ENCODE results near the gene AFG3L2.

The AFG3L2 gene

GRCh38 chr18:12329125-12329698 is 47.8 kb downstream of the AFG3L2 start:
- H3K27ac ChIP-seq, result no peak overlapping the region
- no peaks in the 10 kb centered on the region for H3K9me3 ChIP-seq
- peaks cover 31% of the 10 kb centered on the region for H3K36me3 ChIP-seq
- no peaks in the 10 kb centered on the region for H3K27me3 ChIP-seq
- H3K4me1 ChIP-seq (ENCODE audit: control insufficient read depth in 1 of 2, insufficient read depth in 1 of 2, low read depth in 1 of 2, low read length in 1 of 2), result no peaks in the 10 kb centered on the region
- no peak overlapping the region for H3K4me3 ChIP-seq (ENCODE audit: low read depth in 1 of 2, low read length in 1 of 2)
- TF ChIP-seq CTCF (IDR thresholded peaks at IDR 0.05), result no peak

- no peak for TF ChIP-seq CTCF (IDR thresholded peaks at IDR 0.05)
- H3K27me3 ChIP-seq, result no peaks in the 10 kb centered on the region
- H3K4me1 ChIP-seq (ENCODE audit: control insufficient read depth in 1 of 2, insufficient read depth in 1 of 2, low read depth in 1 of 2, low read length in 1 of 2), result no peaks in the 10 kb centered on the region
- no peak overlapping the region for H3K27ac ChIP-seq
- H3K36me3 ChIP-seq, result peaks cover 24% of the 10 kb centered on the region
- no peaks in the 10 kb centered on the region for H3K9me3 ChIP-seq
- H3K4me3 ChIP-seq (ENCODE audit: low read depth in 1 of 2, low read length in 1 of 2), result no peak overlapping the region
These were observed 48.7 kb downstream of the AFG3L2 start for GRCh38 chr18:12328179-12328823.

GRCh38 chr18:12327510-12328178 is 49.4 kb downstream of the AFG3L2 start:
- Histone ChIP-seq H3K27me3 (no peaks in the 10 kb centered on the region), H3K4me3 (ENCODE audit: low read depth in 1 of 2, low read length in 1 of 2) (no peak overlapping the region), H3K4me1 (ENCODE audit: control insufficient read depth in 1 of 2, insufficient read depth in 1 of 2, low read depth in 1 of 2, low read length in 1 of 2) (no peaks in the 10 kb centered on the region), H3K27ac (no peak overlapping the region), H3K36me3 (peaks cover 24% of the 10 kb centered on the region), H3K9me3 (no peaks in the 10 kb centered on the region)
- no peak for TF ChIP-seq CTCF (IDR thresholded peaks at IDR 0.05)

- Histone ChIP-seq H3K27me3 (no peaks in the 10 kb centered on the region), H3K4me1 (ENCODE audit: control insufficient read depth in 1 of 2, insufficient read depth in 1 of 2, low read depth in 1 of 2, low read length in 1 of 2) (no peaks in the 10 kb centered on the region), H3K27ac (no peak overlapping the region), H3K9me3 (no peaks in the 10 kb centered on the region), H3K36me3 (peaks cover 24% of the 10 kb centered on the region), H3K4me3 (ENCODE audit: low read depth in 1 of 2, low read length in 1 of 2) (no peak overlapping the region)
- no peak for TF ChIP-seq CTCF (IDR thresholded peaks at IDR 0.05)
These were observed 50.1 kb downstream of the AFG3L2 start for GRCh38 chr18:12326711-12327460.

- Histone ChIP-seq H3K27me3 (no peaks in the 10 kb centered on the region), H3K27ac (no peak overlapping the region), H3K4me3 (ENCODE audit: low read depth in 1 of 2, low read length in 1 of 2) (no peak overlapping the region), H3K4me1 (ENCODE audit: control insufficient read depth in 1 of 2, insufficient read depth in 1 of 2, low read depth in 1 of 2, low read length in 1 of 2) (no peaks in the 10 kb centered on the region), H3K36me3 (peaks cover 27% of the 10 kb centered on the region), H3K9me3 (no peaks in the 10 kb centered on the region)
- TF ChIP-seq CTCF (IDR thresholded peaks at IDR 0.05), result no peak
These were observed 51.2 kb downstream of the AFG3L2 start for GRCh38 chr18:12325726-12326245.
